Kidney glomerular epithelial cell (primary cell): ENCODE data around the gene CELSR1.
"Not testable (repeated sequence)": the region's sequence is repeated elsewhere in the genome, so short reads cannot be mapped to it uniquely, and the experiment has no call there.

Source experiments
- DNase-seq: peaks from one replicate; lab custom pipeline; 2025; lab: John Stamatoyannopoulos, UW

CELSR1 gene

DNA sequence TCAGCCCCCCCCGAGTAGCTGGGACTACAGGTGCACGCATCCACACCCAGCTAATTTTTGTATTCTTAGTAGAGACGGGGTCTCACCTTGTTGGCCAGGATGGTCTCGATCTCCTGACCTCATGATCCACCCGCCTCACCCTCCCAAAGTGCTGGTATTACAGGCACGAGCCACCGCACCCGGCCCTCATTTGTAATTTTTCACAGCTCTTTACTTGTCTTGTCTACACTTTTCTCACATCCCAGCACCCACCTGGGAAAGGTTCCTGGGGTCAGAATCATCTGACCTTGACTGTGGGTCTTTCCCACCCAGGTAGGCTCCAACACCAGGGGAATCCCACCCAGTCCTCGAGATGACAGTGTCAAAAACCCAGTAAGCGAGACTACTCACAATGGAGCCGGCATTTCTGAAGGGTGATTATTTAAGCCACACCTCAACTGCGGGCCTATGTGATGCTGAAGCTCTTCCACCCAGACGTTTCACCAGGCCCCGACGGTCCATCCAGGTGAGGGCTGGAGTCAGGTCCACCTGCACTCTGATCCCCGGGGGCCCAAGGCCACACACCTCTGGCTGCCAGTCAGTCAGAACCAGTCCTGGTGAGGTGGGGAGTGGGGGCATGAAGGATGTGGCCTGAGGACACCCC lies 23.4 kb downstream of the CELSR1 start:
- DNase-seq = no peak

GRCh38 chr22:46512683-46513082 lies 24.7 kb downstream of the CELSR1 start:
- DNase-seq = no peak

- DNase-seq = no peak
Observed at GRCh38 chr22:46512039-46512370, 25.4 kb downstream of the CELSR1 start.

GRCh38 chr22:46511151-46512038 lies 26.0 kb downstream of the CELSR1 start:
- DNase-seq = no peak

DNA sequence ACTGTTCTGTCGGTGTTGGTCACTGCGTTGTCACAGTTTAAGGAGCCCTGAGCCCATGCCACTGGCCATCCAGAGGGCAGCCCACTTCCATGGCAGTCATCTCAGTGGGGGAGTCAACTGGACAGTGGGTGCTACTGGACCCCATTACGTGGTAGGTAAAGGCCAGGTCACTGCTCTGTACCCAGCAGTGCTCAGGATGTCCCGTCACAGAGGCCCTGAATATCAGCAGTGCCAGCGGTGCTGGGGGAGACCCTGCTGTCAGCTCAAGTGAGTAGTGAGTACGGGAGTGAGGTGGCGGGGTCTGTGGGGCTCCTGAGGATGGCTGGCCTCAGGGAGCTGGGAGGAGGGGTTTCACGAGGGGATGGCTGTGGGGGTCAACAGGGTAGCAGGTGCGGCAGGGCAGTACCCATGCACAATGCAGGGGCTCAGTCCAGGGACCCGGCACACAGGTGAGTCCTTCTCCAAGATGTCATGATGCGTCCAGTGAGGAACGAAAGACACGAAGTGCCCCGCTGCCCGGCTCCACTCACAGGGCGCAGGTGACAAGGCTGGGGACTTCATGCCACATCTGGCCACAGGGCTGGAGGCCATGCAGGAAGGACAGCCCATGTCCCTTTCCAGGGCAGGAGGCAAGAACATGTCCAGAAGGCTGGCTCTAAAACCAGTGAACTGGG lies 27.9 kb downstream of the CELSR1 start:
- no peak for DNase-seq

DNA sequence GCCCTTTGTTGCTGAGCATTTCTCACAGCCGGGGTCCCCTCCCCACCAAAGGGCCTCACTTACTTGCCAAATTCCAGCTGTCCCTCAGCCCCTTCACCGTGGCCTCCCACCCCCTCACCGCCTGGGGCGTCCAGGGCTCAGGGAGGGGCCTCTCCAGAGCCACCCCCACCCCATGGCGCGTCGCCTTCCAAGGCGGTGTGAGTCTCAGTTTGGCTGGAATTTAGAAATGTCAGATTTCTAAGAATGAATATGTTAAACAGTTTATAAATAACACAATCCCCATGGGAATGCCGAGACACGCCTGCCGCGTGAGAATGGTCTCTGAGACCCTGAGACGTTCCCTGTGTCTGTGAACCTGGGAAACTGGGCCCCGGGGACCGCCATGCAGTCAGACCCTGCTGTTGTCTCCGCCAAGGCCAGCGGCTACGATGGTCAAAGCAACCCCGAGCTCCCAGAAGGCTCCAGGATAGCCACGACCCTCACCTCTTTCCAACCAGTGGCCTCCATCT lies 28.9 kb downstream of the CELSR1 start:
- DNase-seq = no peak

DNA sequence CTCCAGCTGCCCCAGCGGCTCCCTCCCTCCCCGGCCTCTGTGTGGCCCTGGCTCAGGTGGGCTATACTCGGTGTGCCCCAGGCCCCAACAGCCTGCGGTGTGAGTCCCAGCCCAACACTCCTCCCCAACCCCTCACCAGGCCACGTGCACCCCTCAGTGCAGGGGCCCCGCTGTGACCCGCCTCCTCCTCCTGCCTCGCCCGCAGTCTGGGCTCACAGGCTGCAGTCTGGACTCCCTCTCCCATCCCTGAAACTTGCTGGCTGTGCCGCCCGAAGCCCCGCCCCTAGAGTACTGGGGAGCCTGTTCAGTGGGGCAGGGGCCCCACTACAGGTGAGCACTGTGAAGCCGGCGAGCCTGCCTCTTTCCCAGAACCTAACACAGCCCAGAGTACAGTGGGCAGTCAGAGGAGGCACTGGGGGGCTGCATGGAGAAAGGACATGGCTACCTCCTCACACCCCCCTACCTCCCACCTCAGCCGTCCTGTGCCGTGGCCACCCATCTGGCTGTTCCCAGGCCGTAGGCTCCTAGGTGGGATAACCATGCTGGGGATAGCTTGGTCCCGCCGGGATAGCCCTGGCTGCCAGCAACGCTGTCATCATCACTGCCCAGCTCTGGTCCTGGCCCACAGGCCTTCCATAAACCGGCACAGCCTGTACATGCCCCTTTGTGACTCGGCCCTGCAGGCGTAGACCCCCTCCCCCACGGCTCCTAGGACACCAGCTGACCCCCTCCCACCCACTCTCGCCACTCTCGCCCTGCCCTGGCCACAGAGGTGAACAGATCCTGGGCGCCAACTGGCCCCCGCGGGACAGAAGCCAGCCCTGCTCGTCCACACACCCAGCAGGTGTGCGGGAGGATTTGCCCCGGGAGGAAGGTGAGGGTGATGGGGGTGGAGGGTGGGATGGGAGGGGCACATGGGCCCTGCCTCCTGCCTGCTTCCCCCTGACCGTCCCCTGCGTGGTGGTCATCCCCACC lies 29.7 kb downstream of the CELSR1 start:
- DNase-seq = no peak

GRCh38 chr22:46504584-46504983 lies 32.8 kb downstream of the CELSR1 start:
- DNase-seq = peak; percentile 75

- no peak for DNase-seq
Observed at GRCh38 chr22:46502440-46503175, 34.8 kb downstream of the CELSR1 start.

GRCh38 chr22:46501701-46502100 lies 35.7 kb downstream of the CELSR1 start:
- DNase-seq = peak; percentile 83

GRCh38 chr22:46501265-46501664 lies 36.2 kb downstream of the CELSR1 start:
- DNase-seq = not testable (repeated sequence)

- no peak for DNase-seq
Observed at GRCh38 chr22:46500201-46500600, 37.2 kb downstream of the CELSR1 start.

DNA sequence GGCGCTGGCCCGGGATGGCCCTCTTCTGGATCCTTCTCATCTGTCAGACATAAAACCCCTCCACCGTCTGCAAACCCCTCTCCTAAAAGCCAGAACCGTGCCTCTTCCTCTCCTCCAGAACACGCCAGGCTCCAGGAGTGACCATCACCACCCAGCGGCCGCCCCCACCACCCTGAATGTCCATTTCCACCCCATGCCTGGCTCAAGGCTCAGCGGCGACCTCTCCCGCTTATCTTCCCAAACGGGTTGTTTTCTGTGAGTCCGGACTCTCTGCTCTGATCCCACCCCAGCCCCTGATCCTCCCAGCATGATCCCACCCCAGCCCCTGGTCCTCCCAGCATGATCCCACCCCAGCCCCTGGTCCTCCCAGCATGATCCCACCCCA lies 37.6 kb downstream of the CELSR1 start:
- no peak for DNase-seq

GRCh38 chr22:46491946-46492345 lies 45.5 kb downstream of the CELSR1 start:
- no peak for DNase-seq

- no peak for DNase-seq
Observed at GRCh38 chr22:46490538-46490937, 46.9 kb downstream of the CELSR1 start.

- no peak for DNase-seq
Observed at GRCh38 chr22:46486996-46487717, 50.3 kb downstream of the CELSR1 start.

GRCh38 chr22:46484861-46485595 lies 52.4 kb downstream of the CELSR1 start:
- peak; percentile 84 for DNase-seq

DNA sequence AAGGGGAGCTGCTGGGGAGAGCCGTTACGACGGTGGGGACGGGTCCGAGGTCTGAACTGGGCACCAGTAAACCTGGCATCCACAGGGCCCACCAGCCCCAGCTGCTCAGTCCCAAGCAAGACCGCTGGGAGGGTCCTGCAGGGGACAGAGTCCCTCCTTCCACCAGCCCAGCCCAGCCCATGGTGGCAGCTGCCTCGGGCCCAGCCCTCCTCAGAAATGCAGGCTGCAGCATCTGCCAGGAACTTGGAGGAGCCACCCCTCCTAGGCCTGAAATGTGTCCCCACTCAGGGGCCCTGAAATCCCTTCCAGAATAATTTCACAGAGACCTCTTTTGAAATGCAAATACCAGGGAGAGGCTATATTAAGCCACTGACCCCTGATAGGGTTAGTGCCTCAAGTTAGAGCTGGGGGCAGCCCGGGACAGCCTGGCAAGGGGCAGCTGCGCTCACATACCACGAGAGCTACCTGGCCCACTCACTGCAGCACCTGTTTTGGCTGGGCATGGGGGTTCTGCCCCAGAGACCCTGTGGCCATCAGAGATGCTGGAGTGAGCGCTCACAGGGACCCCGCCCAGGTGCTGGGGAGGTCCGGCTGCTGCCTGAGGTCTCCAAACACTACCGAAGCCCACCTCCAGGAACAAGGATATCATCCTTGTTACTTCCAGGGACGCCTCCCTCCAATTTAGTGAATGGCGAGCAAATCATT lies 53.1 kb downstream of the CELSR1 start:
- no peak for DNase-seq

DNA sequence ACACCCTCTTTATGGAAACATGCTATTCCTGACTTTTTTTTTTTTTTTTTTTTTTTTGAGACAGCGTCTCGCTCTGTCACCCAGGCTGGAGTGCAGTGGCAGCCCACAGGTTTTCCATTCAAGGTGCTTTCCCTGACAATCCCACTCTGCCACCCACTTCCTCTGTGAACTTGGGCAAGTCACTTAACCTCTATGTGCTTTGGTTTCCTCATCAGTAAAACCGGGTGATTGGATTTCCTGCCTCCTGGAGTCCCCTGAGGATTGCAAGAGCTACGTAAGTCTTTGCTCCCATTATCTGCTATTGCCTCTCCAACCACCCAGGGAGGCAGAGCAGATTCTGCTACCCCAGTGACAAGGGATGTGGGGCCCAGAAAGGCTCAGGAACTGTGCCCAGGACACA lies 54.1 kb downstream of the CELSR1 start:
- DNase-seq = no peak
